HG02885 (cell line): ENCODE measurements around the gene PPIA.
"Not testable (repeated sequence)": the region's sequence is repeated elsewhere in the genome, so short reads cannot be mapped to it uniquely, and the experiment has no call there.

Experiments used
- ATAC-seq: cut with Tn5 transposase; IDR thresholded peaks from one replicate; pipeline ENCODE4 v1.9.1; 2021; ENCODE audit warnings: mild to moderate bottlenecking; ENCODE audit not compliant: unreplicated experiment, poor library complexity

The PPIA gene

GRCh38 chr7:44762726-44763522 lies 33.6 kb upstream of the PPIA start:
- no peak for ATAC-seq

- no peak for ATAC-seq
Measured at GRCh38 chr7:44764081-44764480, 32.4 kb upstream of the PPIA start.

DNA sequence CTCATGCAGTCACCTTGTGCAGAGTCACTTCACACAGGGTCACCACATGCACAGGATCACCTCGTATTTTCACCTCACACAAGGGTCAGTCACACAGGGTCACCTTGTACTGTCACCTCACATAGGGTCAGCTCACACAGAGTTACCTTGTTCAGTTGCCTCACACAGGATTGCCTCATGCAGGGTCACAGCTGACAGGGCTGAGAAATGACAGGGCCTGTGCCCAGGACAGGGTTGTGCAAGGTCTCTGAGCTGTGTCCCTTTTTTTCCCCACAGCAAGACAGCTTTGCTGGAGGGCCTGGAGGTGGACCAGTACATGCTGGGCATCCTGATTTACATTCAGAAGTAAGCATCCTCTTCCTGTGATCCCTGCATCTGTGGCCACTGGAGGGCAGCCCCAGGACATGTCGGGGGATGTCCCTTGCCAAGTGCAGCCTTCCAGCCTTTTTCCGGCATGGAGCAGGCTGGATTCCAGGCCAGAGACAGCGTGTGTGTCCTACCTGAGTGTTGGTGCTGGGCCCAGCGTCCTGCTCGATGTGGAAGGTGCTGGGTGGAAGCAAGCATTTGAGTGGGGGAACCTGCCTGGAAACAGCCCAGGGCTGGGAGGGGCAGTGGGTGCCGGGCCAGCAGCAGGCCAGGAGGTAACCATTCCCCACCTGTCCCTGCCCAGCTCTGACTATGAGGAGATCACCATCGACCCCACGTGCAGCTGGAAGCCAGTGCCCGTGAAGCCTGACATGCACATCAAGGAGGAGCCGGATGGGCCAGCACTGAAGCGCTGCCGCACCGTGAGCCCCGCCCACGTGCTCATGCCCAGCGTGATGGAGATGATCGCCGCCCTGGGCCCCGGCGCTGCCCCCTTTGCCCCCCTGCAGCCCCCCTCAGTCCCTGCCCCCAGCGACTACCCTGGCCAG lies 31.6 kb upstream of the PPIA start:
- no peak for ATAC-seq

DNA sequence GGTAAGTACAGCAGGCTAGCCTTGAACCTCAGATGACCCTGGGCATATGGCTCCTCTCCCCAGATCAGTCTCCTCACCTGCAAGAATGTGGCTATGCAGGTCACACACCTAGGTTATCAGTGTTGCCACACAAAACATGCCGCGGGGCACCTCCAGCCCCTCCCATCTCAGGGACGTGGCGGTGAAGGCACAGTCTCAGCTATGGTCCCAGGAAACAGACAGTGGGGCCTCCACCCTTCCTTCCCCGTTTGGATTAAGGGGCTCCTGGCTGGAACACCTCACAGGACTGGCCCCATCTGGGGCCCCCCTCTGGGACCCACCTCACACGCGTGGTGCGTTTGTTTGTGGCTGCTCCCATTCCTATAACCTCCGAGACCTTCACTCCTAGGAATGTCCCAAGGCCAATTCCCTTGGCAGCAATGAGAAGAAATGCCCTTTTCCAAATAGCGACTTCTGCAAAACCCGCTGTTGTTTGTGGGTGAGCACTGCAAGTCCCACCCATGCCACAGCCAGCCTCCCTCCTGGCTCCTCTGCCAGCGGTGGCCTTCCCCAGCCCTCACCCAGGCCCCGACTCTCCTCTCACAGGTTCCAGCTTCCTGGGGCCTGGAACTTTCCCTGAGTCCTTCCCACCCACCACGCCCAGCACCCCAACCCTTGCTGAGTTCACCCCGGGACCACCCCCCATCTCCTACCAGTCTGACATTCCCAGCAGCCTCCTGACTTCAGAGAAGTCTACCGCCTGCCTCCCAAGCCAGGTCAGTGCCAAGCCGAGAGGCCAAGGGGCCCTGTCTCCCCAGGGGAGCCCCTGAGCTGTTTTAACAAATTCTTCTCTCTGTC lies 30.7 kb upstream of the PPIA start:
- ATAC-seq = no peak

GRCh38 chr7:44766416-44766801 lies 30.1 kb upstream of the PPIA start:
- no peak for ATAC-seq

DNA sequence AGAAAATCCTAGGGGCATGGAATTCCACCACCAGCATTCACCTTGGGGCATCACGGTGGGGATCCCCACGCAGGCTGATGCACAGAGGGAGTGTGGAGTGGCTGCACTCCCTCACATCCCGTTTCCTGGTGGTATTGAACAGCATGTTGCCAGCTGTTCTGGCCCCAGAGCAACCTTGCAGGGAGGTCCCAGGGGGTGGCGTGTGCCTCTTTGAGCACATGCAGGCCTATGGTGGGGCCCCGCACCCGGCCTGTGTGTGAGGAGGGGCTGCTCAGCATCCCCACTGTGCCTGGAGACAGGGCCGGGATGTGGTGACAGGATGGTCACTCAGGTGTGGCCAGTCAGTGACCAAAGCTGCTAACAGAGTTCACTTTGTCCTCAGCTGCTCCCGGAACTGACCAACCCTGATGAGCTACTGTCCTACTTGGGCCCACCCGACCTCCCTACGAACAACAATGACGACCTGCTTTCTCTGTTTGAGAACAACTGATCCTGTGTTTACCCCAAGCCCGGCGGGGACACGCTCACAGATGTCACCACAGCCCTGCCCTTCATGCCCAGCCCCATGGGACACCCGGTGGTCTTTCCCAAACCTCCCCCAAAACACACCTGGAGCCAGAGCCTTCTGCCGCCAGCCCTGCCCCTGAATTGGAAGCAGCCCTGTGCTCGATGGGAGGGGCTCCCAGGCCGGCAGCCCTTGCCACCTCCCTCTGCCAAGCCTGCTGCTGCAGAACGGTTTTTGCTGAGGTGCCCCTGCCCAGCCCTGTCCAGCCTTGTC lies 29.2 kb upstream of the PPIA start:
- ATAC-seq = no peak

- peak; percentile 50 for ATAC-seq
Measured at GRCh38 chr7:44767912-44768627, 28.4 kb upstream of the PPIA start.

DNA sequence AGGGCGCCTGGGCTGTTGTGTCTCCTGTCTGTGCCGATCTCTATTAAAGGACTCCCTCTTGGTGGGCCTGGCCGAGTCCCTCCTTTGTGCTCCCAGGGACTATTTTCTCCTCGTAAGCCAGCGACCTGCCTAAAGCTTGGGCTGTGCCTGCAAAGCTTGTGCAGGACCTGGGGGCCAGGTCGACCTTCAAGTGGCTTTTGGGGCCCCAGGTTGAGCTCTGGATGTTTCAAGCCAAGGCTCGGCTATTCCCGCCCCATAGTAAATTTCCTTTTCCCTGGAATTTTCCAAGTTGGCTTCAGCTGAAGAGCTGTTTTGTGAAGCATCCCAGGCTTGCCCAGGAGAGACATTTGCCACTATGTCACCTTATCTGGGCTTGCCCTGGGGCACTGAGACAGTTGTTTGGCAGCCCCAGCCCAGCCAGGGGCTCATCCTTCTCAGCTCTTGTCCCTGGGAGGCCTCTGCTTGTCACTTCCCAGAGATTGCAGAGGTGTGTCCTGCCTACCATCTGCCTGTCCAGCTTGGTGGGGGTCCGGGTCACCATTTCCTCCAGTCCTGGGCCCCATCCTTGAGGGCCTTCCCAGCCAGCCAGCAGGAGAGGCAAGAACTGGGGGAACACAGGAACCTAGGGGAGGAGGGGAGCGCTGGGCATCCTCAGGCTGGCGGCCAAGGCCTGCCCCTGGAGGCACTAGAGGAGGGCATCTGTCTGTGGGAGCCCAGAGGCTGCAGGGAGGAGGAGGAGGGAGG lies 27.7 kb upstream of the PPIA start:
- no peak for ATAC-seq

GRCh38 chr7:44769376-44769775 lies 27.1 kb upstream of the PPIA start:
- ATAC-seq = no peak

DNA sequence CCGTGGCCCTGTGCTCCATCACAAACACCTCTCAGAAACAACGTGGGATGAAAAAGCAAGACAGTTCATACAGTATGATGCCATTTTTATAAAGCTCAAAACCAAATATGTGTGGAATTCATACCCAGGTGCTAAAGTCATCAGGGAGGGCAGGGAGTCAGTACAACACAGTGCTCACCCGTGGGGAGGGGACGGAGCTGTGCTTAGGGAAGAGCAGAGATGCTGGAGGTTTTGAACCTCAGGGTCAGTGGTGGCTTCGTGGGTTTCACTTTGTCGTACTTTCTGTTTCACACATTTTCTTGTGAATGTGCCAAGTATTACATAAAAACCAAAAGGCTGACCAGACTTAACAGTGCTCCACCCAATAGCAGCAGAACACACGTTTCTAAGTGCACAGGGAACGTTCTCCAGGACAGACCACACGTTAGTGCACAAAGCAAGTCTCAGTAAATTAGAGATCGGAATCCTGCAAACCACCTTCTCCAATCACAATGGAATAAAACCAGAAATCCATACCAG lies 26.6 kb upstream of the PPIA start:
- ATAC-seq = peak; percentile 78

DNA sequence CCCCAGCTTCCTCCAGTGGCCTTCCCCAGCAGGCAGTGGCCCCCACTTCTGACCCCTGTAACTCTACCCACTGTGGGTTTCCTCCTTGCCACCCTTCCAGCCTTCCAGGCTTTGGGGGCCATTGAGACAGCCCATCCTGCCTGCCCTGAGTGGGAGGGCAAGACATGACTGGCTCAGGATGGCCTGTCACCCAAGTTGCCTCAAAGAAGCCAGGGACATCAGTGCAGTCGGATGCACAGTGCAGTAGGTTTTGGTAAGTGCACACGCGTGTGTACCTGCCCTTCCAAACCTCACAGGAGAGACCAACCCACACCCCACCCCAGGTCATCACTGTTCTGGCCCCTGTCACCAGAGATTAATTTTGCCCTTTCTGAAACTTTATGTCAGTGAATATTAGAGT lies 25.1 kb upstream of the PPIA start:
- no peak for ATAC-seq

- ATAC-seq = no peak
Measured at GRCh38 chr7:44772440-44772839, 24.0 kb upstream of the PPIA start.

- ATAC-seq = no peak
Measured at GRCh38 chr7:44772867-44773266, 23.6 kb upstream of the PPIA start.

DNA sequence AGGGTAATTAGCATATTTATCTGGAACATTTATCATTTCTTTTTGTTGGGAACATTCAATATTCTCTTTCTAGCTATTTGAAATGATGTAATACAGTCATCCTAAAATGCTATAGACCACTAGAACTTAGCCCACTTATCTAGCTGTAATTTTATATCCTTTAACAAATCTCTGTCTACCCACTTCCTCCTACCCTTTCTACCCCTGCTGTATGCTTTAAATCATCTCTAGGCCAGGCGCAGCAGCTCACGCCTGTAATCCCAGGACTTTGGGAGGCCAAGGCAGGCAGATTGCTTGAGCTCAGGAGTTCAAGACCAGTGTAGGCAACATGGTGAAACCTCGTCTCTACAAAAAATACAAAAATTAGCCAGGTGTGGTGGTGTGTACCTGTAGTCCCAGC lies 22.0 kb upstream of the PPIA start:
- ATAC-seq = not testable (repeated sequence)

DNA sequence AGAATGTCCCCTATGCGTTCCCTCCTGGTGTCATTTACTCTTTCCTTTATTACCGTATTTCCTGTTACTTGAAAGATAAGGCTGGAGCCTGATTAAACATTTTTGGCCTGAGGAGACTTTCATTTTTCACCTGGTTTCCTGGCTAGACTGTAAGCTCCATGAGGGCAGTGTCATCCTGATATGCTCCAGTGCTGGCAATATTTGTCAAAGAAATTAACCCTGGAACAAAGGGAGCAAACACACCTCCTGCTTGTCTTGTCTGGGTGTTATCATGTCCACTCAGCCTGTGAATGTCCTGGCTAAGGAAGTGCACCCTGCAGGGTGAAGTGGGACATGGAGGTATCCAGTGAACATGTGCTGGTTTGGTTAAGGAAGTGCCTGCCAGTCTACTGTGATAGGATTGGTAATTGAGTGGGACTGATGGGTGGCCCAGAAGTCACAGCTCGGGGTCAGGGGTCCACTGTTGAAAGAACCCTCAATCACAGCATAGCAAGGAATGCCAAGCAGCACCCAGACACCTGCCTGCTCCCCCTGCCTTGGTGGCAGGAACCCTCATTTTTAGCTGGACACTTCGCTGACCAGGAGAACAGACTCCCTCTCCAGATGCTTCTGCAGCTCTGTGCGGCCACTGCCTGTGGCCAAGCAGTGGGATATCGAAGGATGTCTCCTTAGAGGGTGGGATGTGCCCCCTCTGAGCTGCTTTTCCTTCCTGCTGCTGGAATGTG lies 20.9 kb upstream of the PPIA start:
- no peak for ATAC-seq

DNA sequence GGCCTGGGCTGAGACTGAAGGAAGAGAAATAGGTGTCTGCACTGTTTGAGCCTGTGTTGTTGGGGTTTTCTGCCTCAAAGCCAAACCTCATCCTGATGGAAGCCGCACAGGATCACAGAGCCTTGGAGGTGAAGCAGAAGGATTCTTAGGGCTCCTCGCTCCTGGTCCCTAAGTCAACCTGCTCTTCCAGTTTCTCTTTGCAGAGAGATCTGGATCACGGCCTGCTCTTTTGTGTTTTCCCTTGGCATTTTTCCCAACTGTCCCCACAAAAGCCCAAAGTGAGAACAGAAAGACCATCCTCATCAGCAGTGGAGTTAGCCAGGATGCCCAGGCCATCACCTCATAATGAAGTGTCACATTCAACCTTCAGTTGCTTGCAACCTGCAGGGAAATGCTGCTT lies 20.3 kb upstream of the PPIA start:
- no peak for ATAC-seq

- no peak for ATAC-seq
Measured at GRCh38 chr7:44782460-44782859, 14.0 kb upstream of the PPIA start.

DNA sequence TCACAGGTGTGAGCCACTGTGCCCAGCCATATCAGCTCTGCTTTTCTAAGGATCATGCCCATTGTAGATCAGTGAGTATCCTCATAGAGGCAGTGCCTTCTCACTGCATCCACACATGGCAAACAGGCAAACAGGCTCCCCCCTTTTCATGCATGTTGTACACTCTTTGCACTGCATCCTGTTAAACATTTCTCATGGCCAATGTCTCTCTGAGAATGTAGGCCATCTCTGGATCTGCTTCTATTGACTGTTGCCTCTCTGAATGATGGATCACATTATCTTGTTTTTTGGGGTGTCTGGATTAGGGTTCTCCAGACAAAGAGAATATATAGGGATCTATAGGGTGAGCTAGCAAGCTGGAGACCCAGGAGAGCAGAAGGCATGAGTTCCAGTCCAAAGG lies 13.1 kb upstream of the PPIA start:
- no peak for ATAC-seq
